Endometrial microvascular endothelial cells (primary cell): ENCODE measurements around the gene RASAL1. TPM values are rescaled to one million over a fixed set of nuclear protein-coding genes. Genes with fewer than 3 reads are reported as not detected.

Experiments used
- in situ Hi-C: cut with HindIII; loops from 2 replicates; pipeline ENCODE4 v1.10.0; 2017; ENCODE audit warnings: low sequenced_read_pairs, low pct_unique_long_range_greater_than_20kb; ENCODE audit errors: inconsistent ontology term
- total RNA-seq: library from RNA; depleted of rRNA; stranded (reverse); fragments of >200 nt; gene quantifications from one replicate; pipeline ENCODE4 v1.2.3, GENCODE V29; 2015; ENCODE audit errors: inconsistent ontology term

Gene RASAL1
- total RNA-seq, 1 donor from 2014 or later, result not detected

DNA sequence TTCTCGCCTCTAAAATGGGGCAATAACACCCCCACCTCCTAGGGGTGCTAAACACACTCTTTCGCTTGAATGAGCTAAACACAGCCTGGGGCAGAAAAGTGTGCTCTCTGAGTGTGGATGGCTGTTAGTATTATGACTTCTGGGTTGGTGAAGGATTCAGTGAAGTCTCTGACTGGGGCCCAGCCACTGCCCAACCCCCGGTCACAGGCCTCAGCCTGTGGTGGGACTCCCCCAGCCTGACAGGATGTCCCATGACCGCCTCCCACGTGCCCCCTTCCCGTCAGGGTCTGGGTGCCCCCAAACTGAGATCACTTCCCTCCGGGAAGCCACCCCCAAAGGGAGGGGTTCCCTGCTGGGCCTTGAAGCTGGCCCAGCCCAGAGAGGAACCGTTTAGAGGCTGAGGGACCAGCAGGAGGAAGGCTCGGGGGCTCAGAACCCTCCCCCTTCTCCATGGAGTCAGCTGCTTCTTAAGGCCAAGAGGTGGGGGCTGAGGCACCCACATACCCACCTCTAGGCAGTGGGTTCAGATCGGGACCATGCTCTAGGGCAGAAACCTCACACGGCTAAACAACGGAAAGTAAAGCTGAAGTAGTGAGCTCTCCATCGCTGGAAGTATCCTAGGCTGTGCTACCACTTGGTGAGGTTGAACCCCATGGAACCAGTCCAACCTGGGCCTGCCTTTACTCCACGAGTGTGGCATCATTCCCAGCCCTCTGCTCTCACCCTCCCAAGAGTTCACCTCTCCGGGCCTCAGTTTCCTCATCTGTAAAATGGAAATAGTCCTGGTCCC, 65.2 kb downstream of the RASAL1 start:
- in situ Hi-C loops, result loop anchor here (25.0 kb wide), 1 partner anchor 92 kb away; no protein-coding TSS in a partner anchor

- in situ Hi-C loops, result loop anchor here (25.0 kb wide), 1 partner anchor 93 kb away; no protein-coding TSS in a partner anchor
Observed at GRCh38 chr12:113069751-113070116, 65.8 kb downstream of the RASAL1 start.

- in situ Hi-C loops, result loop anchor here (25.0 kb wide), 1 partner anchor 93 kb away; no protein-coding TSS in a partner anchor
Observed at GRCh38 chr12:113069149-113069548, 66.4 kb downstream of the RASAL1 start.

GRCh38 chr12:113067987-113068935, 67.3 kb downstream of the RASAL1 start:
- in situ Hi-C loops, result loop anchor here (25.0 kb wide), 1 partner anchor 94 kb away; no protein-coding TSS in a partner anchor

DNA sequence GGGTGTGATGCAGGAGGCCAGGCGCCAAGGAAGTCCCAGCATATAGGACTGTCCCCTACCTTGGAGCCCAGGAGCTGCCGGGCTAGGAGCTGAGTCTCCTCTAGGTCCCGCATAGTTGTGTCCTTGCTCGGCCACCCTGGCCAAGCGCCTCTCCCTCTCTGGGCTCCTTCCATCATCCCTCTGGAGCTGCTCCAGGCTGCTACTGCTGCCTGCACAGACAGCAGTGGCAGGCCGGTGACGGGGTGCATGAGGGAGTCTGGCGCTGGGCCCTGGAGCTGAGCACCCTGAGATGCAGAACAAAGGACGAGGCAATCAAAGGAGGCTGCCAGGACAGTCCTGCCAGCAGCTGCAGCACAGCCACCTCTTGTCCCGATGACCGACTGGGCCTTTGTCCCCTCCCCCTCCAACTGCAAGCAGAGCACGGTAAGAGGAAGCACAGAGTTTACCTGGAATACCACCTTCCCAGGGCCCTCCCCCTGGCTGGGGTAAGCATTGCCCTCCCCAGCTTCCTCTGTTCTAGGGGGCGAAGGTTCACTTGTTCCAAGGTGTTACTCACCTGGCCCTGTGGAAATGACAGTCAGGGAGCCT, 68.7 kb downstream of the RASAL1 start:
- in situ Hi-C loops, result loop anchor here (25.0 kb wide), 1 partner anchor 95 kb away; no protein-coding TSS in a partner anchor

DNA sequence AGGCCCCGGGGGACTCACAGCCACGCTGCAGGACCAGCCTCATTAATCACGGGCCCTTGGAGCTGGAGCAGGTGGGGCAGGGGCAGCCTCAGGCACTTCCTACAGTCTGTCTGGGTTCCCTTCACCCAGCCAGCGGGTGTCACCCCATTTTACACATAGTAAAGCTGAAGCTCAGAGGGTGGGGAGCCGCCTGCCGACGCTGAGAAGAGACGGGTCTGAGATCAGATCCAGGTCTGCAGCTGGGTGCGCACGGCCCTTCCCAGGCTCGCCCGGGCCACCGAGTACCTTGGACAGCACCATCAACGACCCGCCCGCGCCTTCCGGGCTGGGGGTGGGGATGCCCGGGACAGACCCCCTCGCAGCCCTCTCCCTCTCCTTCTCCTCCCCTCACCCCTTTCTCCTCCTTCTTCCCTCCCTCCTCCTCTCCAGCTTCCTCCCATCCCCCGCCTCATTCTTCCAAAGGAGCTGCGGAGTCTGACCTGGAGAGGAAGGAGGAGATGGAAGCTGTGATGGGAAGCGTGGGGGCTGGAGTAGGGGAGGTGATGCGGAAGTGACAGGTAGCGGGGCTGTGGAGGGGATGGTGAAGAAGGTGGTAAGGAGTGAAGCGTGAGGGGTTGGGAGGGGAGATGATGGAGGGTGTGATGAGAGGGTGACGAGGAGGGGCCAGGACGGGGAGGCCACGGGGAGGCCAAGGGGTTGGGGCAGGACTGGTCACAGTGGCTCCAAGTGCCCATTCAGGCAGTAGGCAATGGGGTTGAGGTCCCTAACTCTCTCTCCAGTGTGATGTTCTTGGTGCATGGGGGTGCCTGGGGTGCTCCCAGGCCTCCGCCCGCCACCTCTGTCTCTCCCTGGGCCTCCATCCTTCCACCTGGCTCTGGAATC, 70.2 kb downstream of the RASAL1 start:
- in situ Hi-C loops, result loop anchor here (25.0 kb wide), 1 partner anchor 97 kb away; no protein-coding TSS in a partner anchor

DNA sequence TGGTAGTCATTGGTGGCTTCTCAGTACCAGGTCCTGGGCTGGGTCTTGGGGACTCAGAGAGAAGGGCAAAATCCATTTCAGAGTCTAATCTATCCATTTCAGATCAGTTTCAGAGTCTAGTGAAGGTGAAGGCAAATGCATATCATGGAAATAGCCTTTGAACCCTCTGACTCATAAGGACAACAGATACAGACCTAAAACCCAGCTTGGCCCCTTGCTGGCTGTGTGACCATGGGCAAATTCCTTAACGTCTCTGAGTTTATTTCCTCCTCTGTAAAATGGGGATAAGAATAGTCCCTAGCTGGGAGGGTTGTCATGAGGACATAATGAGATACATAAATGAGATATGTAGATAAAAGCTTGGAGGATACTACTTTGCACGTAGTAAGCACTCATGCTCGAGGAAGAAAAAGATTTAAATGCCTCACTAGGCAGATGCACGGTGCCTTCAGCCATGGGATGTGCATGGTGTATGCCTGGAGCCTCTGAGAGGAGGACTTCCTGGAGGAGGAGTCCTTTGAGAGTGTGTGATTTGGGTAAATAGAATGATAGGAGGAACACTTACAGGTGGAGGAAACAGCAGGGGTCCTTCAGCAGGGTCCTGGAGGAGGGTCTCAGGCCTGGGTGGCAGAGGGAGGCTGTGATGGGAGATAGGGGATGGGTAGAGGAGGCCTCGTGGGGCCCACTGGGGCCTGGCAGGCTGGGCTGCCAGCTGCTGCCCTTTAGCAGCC, 71.0 kb downstream of the RASAL1 start:
- in situ Hi-C loops, result loop anchor here (25.0 kb wide), 1 partner anchor 98 kb away; no protein-coding TSS in a partner anchor

DNA sequence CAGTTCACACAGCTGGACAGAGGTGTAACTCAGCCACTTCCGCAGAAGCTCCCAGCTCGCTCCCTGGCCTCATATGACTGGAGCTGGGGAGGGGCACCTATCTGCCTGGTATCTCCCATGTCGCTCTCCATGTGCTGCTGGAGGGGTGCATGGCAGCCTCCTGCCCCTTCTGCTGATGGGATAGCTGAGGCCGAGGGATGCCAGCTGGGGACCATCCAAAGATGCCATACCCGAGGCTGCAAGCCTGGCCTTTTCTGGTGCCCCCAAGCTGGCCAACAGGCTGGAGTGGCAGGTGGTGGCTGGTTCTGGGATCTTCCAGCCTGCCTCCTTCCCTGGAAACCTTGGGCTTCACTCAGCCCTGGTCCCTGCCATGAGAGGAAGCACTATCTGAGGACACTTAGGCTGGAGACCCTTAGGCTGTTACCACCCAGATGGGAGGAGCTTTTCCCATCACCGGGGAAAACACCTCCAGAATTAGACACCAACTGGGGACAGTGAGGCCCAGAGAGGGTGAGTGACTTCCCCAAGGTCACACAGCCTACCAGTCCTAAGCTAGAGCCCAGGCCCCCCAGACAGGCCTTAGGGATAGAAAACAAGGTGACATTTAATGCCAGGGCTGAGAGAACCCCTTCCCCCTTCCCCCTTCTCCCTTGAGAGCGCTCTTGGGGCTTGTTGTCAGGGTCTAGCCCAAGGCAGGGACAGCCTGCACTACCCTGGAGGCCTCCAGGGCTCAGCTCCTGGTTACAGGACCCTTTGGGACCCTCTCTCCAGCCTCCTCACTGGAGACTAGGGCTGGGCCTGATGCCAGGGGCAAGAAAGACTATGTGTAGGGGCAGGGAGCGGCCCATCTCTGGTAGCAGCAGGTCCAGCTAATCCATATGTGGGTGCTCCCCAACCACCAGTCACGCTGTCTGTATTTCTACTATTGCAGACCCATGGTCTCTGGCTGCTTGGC, 71.9 kb downstream of the RASAL1 start:
- in situ Hi-C loops, result loop anchor here (25.0 kb wide), 1 partner anchor 99 kb away; no protein-coding TSS in a partner anchor

DNA sequence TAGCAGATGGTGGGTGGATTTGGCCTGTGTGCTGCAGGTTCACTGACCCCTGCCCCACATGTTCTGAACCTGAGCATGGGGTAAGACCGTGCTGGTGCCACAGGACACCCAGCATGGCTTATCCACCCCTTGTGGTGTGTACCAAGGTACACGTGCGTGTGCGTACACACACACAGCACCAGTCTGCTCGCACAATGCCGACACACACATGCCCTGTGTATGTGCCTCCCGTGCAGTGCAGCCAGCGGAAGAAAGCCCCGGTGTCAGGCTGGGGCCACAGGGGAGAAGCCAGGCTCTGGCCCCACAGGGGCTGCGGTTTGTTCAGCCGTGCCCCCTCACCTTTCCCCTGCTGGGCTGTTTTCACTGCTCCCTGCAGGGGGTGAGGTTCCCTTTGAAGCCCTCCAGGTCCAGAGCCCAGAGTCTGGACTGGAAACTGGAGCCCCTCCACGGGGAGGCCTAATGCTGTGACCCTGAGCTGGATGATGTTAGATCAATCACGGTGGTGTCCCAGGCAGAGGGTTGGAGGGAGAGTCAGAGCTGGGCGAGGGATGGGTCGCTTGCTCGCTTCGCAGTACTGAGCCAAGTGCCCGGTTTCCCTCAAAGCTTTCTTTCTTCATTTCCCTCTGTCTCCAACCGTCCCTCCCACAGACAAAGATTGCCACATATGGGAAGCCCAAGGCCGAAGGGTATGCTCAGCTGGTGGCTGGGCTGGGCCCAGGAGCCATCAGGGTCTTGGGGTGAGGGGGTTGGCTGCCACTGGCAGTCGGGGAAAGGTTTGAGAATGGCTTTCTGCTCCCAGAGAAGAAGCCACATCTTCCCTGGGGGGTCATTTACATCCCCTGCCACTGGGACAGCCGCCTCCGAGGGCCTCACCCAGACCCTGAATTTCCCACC, 72.8 kb downstream of the RASAL1 start:
- in situ Hi-C loops, result loop anchor here (25.0 kb wide), 1 partner anchor 100 kb away; no protein-coding TSS in a partner anchor

GRCh38 chr12:113061061-113061694, 74.4 kb downstream of the RASAL1 start:
- in situ Hi-C loops, result loop anchor here (25.0 kb wide), 1 partner anchor 101 kb away; no protein-coding TSS in a partner anchor

DNA sequence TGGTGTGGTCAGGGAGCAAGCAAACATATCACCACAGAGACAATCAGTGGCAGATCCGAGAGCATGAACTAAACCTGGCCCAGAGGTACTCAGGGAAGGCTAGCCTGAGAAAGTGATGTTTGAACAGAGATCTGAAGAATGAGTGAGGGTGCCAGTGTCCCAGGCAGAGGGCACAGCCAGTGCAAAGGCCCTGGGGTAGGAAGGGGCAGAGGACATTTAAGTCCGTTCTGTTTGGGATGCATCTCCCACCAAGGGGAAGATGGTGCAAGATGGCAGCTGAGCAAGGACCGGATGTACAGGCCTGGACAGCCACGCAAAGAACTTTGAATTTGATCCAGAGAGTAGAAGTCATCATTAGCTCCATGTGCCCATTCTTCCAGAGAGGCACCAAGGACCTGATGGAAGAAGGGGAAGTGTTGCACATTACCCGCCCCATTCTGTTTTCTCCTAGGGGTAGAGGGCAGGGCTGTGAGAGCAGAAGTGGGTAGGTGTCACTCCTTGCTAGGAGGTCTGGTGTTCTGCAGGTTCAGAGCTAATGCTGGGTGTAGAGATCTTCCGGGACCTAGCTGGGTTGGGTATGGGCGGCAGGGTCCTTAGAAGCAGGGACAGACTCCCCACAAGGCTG, 75.1 kb downstream of the RASAL1 start:
- in situ Hi-C loops, result loop anchor here (25.0 kb wide), 1 partner anchor 102 kb away; no protein-coding TSS in a partner anchor

- in situ Hi-C loops, result loop anchor here (25.0 kb wide), 1 partner anchor 103 kb away; no protein-coding TSS in a partner anchor
Observed at GRCh38 chr12:113059071-113059595, 76.4 kb downstream of the RASAL1 start.

DNA sequence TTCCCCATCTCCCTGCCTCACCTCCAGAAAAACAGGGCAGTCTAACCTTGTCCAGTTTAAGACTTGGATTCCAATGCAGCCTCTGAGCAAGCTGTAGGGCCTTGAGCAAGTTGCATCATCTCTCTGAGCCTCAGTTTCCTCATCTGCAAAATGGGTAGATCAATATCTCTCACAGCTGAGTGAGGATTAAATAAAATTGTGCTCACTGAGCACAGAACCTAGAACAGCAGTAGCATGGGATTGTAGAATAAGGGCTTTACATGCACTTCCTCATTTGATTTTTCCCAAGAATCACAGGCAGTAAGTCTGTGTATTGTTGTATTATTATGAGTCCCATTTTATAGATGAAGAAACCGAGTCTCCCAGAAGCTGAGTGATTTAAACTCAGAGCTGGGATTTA, 77.0 kb downstream of the RASAL1 start:
- in situ Hi-C loops, result loop anchor here (25.0 kb wide), 1 partner anchor 104 kb away; no protein-coding TSS in a partner anchor
